ENCODE data around the gene APOC4. TPM values are rescaled to one million over a fixed set of nuclear protein-coding genes. Genes with fewer than 3 reads are reported as not detected.

APOC4 gene
- total RNA-seq, 2 donors from 2014 or later: not detected

DNA sequence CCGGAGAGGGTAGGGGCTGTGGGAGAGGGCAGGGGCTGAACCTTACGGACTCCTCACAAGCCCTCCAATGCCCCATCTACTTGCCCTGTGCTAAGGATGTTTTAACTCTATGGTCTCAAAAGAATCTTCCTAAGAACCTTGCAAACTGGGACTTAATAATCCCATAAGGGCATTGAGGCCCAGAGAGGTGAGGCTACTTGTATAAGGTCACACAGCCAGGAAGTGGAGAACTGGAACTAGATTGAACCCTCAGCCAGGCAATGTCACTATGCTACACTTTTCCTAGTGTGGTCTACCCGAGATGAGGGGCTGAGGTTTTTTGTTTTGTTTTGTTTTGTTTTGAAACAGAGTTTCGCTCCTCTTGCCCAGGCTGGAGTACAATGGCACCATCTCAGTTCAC, 10.5 kb upstream of the APOC4 start:
- intact Hi-C loops (cut with DNase I): no loop called here

DNA sequence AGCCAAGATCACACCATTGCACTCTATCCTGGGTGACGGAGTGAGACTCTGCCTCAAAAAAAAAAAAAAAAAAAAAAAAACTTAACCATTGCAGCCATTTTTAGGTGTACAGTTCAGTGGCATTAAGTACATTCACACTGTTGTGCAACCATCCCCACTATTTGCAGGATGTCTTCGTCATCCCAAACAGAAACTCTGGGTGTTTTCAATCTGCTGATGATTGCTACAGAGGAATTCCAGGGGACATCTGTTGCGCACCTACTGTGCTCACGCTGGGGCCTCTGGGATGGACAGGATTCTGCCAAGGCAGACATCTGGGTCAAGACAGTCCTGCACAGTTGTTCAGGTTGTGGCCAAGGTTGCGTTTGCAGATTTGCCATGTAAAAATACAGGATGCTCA, 2.4 kb upstream of the APOC4 start:
- no peaks in the 10 kb centered on the region for H3K4me1 ChIP-seq (replicated peaks)
- intact Hi-C loops (cut with DNase I): no loop called here

More for the DNA sequence above, 10.5 kb upstream of the APOC4 start:
- H3K4me1 ChIP-seq (replicated peaks): no peaks in the 10 kb centered on the region
- H3K36me3 ChIP-seq: no peaks in the 10 kb centered on the region
- 89% methylated on average over 4 of the region's 4 CpGs for WGBS
- H3K27ac ChIP-seq: no peak overlapping the region
- H3K4me3 ChIP-seq: no peak overlapping the region
- H3K9me3 ChIP-seq: no peaks in the 10 kb centered on the region
- H3K27me3 ChIP-seq (replicated peaks; ENCODE audit: insufficient read depth): no peaks in the 10 kb centered on the region
- no peak for DNase-seq (ENCODE audit: low spot score)
- TF ChIP-seq, protein P1, sequence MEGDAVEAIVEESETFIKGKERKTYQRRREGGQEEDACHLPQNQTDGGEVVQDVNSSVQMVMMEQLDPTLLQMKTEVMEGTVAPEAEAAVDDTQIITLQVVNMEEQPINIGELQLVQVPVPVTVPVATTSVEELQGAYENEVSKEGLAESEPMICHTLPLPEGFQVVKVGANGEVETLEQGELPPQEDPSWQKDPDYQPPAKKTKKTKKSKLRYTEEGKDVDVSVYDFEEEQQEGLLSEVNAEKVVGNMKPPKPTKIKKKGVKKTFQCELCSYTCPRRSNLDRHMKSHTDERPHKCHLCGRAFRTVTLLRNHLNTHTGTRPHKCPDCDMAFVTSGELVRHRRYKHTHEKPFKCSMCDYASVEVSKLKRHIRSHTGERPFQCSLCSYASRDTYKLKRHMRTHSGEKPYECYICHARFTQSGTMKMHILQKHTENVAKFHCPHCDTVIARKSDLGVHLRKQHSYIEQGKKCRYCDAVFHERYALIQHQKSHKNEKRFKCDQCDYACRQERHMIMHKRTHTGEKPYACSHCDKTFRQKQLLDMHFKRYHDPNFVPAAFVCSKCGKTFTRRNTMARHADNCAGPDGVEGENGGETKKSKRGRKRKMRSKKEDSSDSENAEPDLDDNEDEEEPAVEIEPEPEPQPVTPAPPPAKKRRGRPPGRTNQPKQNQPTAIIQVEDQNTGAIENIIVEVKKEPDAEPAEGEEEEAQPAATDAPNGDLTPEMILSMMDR (IDR thresholded peaks at IDR 0.05): no peak
- TF ChIP-seq POLR2AphosphoS5 (IDR thresholded peaks at IDR 0.05) (no peak), POLR2A (IDR thresholded peaks at IDR 0.05) (no peak)

DNA sequence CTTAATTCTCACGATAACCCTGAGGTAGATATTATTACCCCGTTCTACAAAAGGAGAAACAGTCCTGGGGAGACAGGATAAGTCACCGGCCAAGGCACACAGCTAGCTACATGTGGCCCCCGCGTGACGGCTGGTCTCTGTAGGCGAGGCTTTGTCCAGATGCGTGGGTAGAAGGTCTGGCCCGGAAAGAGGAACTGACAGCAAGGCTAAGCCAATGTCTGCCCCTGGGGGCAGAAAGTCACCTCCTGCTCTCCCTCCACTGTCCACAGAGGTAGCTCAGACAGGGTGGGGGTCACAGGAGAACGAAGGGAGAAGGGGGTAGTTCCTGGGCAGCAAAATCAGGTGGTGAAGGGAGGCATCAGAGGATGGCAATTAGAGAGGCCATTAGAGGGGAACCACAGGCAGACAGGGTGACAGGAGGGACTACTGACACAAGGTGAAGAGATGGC, 1.8 kb downstream of the APOC4 start:
- no peak for DNase-seq (ENCODE audit: low spot score)
- H3K36me3 ChIP-seq: no peaks in the 10 kb centered on the region
- no peaks in the 10 kb centered on the region for H3K4me1 ChIP-seq (replicated peaks)
- no peaks in the 10 kb centered on the region for H3K9me3 ChIP-seq
- no peak overlapping the region for H3K27ac ChIP-seq
- H3K27me3 ChIP-seq (replicated peaks; ENCODE audit: insufficient read depth): no peaks in the 10 kb centered on the region
- TF ChIP-seq, protein P1 (IDR thresholded peaks at IDR 0.05): no peak
- TF ChIP-seq POLR2A (IDR thresholded peaks at IDR 0.05) (no peak), POLR2AphosphoS5 (IDR thresholded peaks at IDR 0.05) (no peak)
- 67% methylated on average over 10 of the region's 10 CpGs for WGBS
- H3K4me3 ChIP-seq: no peak overlapping the region
- intact Hi-C loops (cut with DNase I): no loop called here

More for the DNA sequence above, 2.4 kb upstream of the APOC4 start:
- DNase-seq (ENCODE audit: low spot score): no peak
- H3K27ac ChIP-seq: no peak overlapping the region
- TF ChIP-seq, protein P1 (IDR thresholded peaks at IDR 0.05): no peak
- TF ChIP-seq POLR2AphosphoS5 (IDR thresholded peaks at IDR 0.05) (no peak), POLR2A (IDR thresholded peaks at IDR 0.05) (no peak)
- 85% methylated on average over 5 of the region's 5 CpGs for WGBS
- H3K4me3 ChIP-seq: no peak overlapping the region
- H3K27me3 ChIP-seq (replicated peaks; ENCODE audit: insufficient read depth): no peaks in the 10 kb centered on the region
- no peaks in the 10 kb centered on the region for H3K36me3 ChIP-seq
- no peaks in the 10 kb centered on the region for H3K9me3 ChIP-seq

DNA sequence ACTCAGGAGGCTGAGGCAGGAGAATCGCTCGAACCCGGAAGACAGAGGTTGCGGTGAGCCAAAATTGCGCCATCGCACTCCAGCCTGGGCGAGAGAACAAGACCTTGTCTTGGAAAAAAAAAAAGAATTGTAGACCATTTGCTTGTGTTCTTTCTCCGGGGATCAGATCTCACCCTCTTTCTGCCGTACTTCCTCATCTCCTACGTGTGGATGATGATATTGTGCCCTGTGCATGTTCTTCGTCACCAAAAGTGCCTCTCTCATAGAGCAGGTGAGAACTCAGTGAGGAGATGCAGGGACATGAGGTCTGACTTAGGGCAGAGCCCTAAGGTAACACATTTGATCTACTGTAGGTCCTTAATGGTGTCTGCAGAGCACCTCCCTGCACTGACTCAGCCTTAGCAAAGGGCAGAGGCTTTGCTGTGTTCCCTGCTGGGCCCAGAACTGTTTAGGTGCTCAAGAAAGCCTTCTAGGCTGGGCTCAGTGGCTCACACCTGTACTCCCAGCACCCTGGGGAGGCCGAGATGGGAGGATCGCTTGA, 5.1 kb downstream of the APOC4 start:
- no peaks in the 10 kb centered on the region for H3K27me3 ChIP-seq (replicated peaks; ENCODE audit: insufficient read depth)
- WGBS: 92% methylated on average over 13 of the region's 13 CpGs
- TF ChIP-seq POLR2A (IDR thresholded peaks at IDR 0.05) (no peak), POLR2AphosphoS5 (IDR thresholded peaks at IDR 0.05) (no peak)
- TF ChIP-seq, protein P1 (IDR thresholded peaks at IDR 0.05): no peak

DNA sequence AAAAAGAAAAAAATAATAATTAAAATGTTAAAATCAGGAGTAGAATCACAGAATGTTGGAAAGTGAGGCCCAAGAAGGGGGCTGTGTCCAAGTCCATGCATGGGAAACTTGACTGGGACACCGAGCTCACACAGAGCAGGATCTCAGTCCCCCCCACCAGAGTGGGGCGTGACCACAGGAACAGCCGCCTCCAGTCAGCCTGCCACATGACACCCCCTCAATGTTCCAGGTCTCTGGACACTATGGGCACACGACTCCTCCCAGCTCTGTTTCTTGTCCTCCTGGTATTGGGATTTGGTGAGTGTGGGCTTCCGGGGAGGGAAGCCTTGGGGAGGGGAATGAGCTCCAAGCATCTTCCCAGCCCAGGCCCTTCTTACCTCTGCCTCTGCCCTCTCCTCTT, 6.2 kb downstream of the APOC4 start:
- no peaks in the 10 kb centered on the region for H3K36me3 ChIP-seq
- intact Hi-C loops (cut with DNase I): no loop called here
- H3K9me3 ChIP-seq: no peaks in the 10 kb centered on the region
- no peak for DNase-seq (ENCODE audit: low spot score)
- no peak overlapping the region for H3K27ac ChIP-seq
- TF ChIP-seq POLR2AphosphoS5 (IDR thresholded peaks at IDR 0.05) (no peak), POLR2A (IDR thresholded peaks at IDR 0.05) (no peak)
- TF ChIP-seq, protein P1 (IDR thresholded peaks at IDR 0.05): no peak
- H3K4me1 ChIP-seq (replicated peaks): no peaks in the 10 kb centered on the region
- no peaks in the 10 kb centered on the region for H3K27me3 ChIP-seq (replicated peaks; ENCODE audit: insufficient read depth)
- no peak overlapping the region for H3K4me3 ChIP-seq
- 70% methylated on average over 5 of the region's 5 CpGs for WGBS

More for the DNA sequence above, 5.1 kb downstream of the APOC4 start:
- intact Hi-C loops (cut with DNase I): no loop called here
- no peak overlapping the region for H3K27ac ChIP-seq
- H3K36me3 ChIP-seq: no peaks in the 10 kb centered on the region
- H3K9me3 ChIP-seq: no peaks in the 10 kb centered on the region
- DNase-seq (ENCODE audit: low spot score): no peak
- H3K4me3 ChIP-seq: no peak overlapping the region
- H3K4me1 ChIP-seq (replicated peaks): no peaks in the 10 kb centered on the region

Measured in prostate gland (tissue), 2 donors.